Measurements from ENCODE around the gene NFIA.

Gene NFIA

GRCh38 chr1:61082311-61083012 is at the start of gene NFIA:
Gene NFIA, plus strand, starts transcription at chr1:61082561.
- no peak for FAIRE-seq

- no peak for FAIRE-seq
Observed at GRCh38 chr1:61035880-61036279, 46.5 kb upstream of the NFIA start.

DNA sequence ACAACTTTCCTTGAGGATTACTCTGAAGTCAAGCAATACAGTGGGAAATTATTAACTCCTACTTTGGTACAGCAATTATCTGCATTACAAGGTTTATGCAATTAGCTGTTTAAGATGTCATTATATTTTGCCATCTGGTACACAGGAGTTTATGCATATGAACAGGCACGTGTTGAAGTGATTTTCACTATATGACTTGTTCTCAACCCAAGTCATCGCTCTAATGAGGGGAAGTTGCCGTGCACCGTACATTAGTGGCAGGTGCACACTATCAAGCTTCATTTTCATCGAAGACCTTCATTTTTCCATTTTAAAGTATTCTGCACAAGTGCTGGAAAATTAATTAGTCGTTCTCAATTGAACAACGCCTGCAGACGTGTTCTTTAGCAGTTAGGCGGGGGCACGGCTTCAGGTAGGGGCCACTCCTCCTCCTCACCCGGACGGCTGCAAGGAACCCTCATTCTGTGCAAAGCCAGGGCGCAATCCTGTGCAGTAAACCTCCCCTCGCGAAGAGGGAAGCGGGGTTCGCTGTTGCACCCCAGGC is 39.8 kb upstream of the NFIA start:
- FAIRE-seq: no peak

DNA sequence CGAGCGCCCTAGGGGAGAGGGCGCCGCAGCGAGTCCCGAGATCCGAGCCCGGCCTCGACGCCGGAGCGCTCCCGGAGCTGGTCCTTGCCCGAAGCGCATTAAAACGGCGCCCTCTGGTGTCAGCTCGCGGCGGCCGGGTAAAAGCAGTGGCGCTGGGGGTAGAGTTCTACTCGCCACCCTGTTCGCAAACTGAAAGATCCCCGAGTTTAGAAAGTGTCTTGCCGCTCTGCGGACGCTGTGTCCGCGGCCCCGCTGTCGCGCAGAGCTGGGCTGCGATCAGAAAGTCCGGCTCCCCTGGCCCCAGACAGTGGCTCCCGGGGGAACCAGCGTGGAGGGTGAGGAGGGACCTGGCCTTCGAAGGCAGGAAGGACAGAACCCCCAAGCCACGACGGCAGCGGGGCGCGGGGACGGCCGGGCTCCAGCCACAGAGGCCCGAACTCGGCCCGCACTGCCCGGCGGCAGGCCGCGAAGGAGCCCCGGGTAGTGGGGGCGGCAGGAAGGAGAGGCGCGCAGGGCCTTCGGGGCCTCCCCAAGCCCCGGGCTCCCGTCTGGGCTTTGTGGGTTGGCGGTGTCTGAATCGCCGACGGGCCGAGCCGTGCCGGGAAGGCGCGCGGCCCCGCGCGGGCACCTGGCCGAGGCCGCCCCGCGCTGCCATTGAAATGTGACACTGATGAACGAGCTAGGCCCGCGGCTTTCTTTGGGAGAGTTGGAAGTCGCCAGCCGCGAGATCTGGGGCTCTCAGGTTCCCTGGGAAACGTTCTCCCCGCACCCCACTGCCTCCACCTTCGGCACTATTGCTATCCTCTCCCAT is 39.1 kb upstream of the NFIA start:
- FAIRE-seq: no peak

DNA sequence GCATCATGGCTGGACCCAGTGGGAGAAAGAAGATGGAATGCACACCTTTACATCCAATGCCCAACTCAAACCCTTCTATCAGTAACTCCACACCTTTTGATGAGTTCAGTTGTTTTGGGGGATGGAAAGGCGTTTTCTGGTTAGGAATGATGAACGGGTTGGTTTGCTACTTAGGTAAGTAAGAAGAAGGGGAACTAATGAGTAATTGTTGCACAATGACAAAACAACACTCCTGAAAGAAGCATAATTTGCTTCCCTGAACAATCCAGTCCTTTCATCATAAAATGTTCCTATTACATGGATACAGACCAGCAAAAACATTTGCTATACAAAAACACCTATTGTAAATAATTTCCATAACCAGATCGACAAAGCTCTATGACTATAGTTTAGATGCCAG is 35.9 kb upstream of the NFIA start:
- FAIRE-seq: no peak

- no peak for FAIRE-seq
Observed at GRCh38 chr1:61047061-61047460, 35.3 kb upstream of the NFIA start.

DNA sequence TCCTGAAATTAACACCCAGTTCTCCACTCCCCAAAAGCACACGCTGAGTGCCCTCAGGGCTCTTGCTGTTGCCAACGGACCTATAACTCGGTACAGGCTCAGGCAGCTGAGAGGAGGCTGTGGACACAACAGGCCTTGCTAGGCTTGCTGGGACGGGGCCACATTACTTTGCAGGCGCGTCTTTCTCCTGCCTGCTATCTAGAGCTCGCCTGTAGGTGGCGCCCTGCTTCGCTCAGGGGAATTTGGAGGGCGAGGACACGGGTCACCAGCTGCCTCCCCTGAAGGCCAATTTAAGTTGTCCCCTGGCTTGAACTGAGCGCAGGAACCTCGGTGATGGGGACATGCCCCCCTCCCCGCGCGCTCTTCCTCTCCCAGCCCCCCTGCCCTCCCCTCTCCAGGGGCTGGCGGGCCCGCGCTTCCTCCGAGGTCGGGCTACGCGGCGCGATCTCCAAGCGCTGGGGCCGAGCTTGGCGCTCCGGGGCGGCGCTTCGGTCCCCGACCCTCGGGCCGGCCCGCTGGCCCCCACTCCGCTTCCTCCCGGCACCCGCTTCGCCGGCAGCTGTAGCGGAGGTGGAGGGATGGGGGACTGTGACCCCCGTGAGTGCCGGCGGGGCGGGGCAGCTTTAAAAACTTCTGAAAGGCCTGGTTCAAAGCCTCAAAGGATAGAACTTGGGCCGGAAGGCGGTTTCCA is 32.4 kb upstream of the NFIA start:
- no peak for FAIRE-seq

- FAIRE-seq: no peak
Observed at GRCh38 chr1:61050541-61051442, 31.6 kb upstream of the NFIA start.

DNA sequence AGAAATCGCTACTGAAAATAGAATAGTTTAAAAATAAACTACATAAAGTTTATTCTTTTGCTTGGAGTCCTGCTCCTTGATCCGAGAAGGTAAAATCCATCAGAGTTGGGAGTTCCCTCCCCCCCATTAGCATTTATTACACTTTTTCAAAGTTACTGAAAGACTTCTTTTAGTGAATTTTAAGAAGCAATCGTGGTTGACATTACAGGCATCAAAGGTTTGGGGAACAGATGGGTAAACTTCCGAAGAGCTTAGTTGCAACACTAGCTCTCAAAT is 31.0 kb upstream of the NFIA start:
- no peak for FAIRE-seq

GRCh38 chr1:61051719-61052394 is 30.5 kb upstream of the NFIA start:
- no peak for FAIRE-seq

GRCh38 chr1:61052395-61053225 is 29.8 kb upstream of the NFIA start:
- FAIRE-seq: no peak

GRCh38 chr1:61053226-61053711 is 29.1 kb upstream of the NFIA start:
- FAIRE-seq: no peak

- FAIRE-seq: no peak
Observed at GRCh38 chr1:61053712-61054600, 28.4 kb upstream of the NFIA start.

GRCh38 chr1:61054601-61054993 is 27.8 kb upstream of the NFIA start:
- FAIRE-seq: no peak

DNA sequence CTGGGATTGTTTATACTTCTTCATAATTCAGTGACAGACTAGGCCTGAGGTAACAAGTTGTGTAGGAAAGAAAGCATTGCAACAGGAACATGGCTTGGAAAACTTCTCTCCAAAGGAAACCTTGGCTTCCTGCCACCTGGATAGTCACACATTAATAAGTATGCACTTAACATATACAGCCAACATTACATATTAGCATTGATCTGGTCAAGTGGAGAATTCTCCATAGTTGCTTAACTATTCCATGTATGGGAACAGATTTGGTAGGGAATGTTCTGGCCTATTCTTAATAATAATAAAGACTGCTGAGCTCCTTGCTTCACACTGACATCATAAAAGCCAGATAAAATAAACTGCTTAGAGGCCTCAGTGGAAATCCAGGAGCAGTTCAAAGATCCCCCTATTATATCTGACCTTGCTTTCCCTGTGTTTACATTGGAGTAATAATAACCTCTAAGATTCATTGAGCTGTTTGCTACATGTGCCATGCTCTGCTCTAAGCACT is 27.2 kb upstream of the NFIA start:
- no peak for FAIRE-seq

DNA sequence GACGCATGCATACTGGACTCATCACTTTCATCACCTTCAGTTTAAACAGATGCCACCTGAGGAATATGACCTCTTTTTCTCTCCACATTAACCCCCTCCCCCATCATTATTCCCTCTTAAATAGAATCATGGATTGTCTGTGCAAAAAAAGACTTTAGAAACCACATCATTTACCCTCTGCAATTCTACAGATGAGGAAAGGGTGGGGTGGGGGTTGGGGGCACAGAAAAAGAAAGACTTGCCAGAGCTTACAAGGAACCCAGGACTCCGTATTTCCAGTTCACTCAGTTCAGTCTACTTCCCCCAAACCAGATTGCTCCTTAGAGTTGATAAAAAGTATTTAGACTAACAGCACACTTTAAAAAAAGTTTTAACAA is 26.2 kb upstream of the NFIA start:
- FAIRE-seq: no peak

DNA sequence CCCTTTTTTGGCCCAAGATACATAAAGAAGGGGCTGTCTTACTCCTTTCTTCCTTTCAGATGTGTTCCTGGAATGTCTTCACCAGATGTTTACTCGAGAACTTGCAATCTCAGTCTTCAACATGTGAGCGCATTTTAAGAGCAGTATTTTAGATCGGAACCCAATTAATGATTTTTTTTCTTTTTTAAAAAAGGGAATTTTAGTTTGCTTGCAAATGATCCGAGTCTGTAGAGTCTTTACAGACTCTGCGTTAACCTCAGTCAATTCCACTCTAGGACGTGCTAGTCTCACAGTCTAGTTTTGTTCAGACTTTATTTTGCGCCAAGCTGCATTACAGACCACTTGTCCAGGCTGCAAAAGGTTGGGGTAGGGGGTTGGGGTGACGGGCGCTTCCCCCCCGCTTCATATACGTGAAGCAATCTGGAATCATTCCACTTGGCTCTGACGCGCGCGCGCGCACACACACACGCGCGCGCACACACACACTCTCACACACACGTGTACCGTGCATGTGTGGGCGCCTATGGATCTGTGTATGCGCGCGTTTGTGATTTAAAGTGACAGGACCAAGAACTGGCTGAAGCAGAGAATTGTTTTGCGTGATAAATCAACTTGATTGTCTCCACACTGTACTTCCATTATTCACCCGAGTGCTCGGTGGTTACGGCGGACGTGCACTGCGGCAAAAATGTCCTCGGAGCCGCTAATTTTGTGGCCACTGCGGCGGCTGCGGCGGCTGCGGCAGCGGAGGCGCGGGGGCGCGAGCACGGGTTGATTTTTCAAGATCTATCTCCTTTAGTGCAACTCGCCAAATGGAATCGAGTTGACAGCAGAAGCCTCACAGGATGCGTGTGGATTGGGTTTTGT is 25.6 kb upstream of the NFIA start:
- no peak for FAIRE-seq

- no peak for FAIRE-seq
Observed at GRCh38 chr1:61058483-61059245, 23.7 kb upstream of the NFIA start.

Measured in A204.1 (cell line).